HepG2 (cell line): ENCODE results near the gene COL25A1. TPM values are rescaled to one million over a fixed set of nuclear protein-coding genes. Genes with fewer than 3 reads are reported as not detected.
A peak's percentile ranks its signal among the peaks of the same experiment; 100 is the strongest.

Source experiments
- ATAC-seq: fragments of 200-7000 bp; cut with Tn5 transposase; 3 replicates; pipeline ENCODE4 v1.9.1; 2020; ENCODE audit warnings: mild to moderate bottlenecking, moderate library complexity
- BruUV-seq: library from RNA; stranded (reverse); fragments of 400-500 nt; replicated peaks from 2 replicates; lab custom pipeline; 2021; lab: Mats Ljungman, UMichigan
- CTCF ChIA-PET: fragments of 300-600 bp; formaldehyde crosslinking; extraction: SDS; loops from one replicate; lab custom pipeline; 2021; ENCODE audit warnings: low total read pairs, inconsistent platforms, low intra/inter-chr PET ratio; lab: Yijun Ruan, JAX
- POLR2A ChIA-PET: fragments of 350-600 bp; sonication (Branson Sonifier 250); formaldehyde crosslinking; loops from one replicate; lab custom pipeline; 2020; ENCODE audit warnings: antibody characterized with exemption, inconsistent platforms; lab: Yijun Ruan, JAX
- DNase-seq: peaks from one replicate; pipeline ENCODE4 v3.0.0-alpha.2; 2015; ENCODE audit warnings: low spot score
- FAIRE-seq: peaks from 3 replicates; lab custom pipeline; 2011; peaks lifted over from hg19 to GRCh38; lab: Jason Lieb, UNC
- H2AFZ ChIP-seq: one replicate; pipeline ENCODE4 v1.6.1; 2011; ENCODE audit warnings: low read length, inconsistent platforms
- H3K27ac ChIP-seq: fragments of 300-600 bp; 3 replicates; pipeline ENCODE4 v1.8.0; 2011; ENCODE audit warnings: mixed run types, mild to moderate bottlenecking, mixed read lengths, low read length, inconsistent platforms; ENCODE audit not compliant: insufficient read depth; ENCODE audit errors: extremely low read length
- H3K27me3 ChIP-seq, 2 experiments: fragments of 200-600 bp in 1 of 2; 2 replicates in 1 of 2; 3 replicates in 1 of 2; pipeline versions ENCODE4 v1.6.0 to v1.8.0; 2011; ENCODE audit warnings: low read length in 2 of 2, mild to moderate bottlenecking in 2 of 2, moderate library complexity in 2 of 2, inconsistent platforms in 1 of 2; ENCODE audit not compliant: insufficient read depth in 2 of 2, control insufficient read depth in 1 of 2
- H3K36me3 ChIP-seq, 2 experiments: fragments of 200-600 bp in 1 of 2; replicated peaks in 1 of 2; 2 replicates in 1 of 2; 3 replicates in 1 of 2; pipeline versions ENCODE4 v1.5.1 to v1.8.0; 2011; ENCODE audit warnings: low read length in 2 of 2, inconsistent platforms in 1 of 2; ENCODE audit not compliant: insufficient read depth in 2 of 2, control insufficient read depth in 1 of 2
- H3K4me1 ChIP-seq: 2 replicates; pipeline ENCODE4 v1.5.1; 2012; ENCODE audit warnings: low read length, inconsistent platforms; ENCODE audit not compliant: insufficient read depth
- H3K4me2 ChIP-seq: 2 replicates; pipeline ENCODE4 v1.6.0; 2011; ENCODE audit warnings: low read depth, low read length, inconsistent platforms
- H3K4me3 ChIP-seq, 3 experiments: fragments of 200-600 bp in 1 of 3; sonication (generic), shearing (Covaris generic) in 1 of 3; replicated peaks in 1 of 3; 2 replicates each; pipeline ENCODE4 v1.5.1; 2011 to 2016; ENCODE audit warnings: low read length in 3 of 3, inconsistent platforms in 2 of 3, low read depth in 2 of 3, mild to moderate bottlenecking in 2 of 3, control low read depth in 1 of 3, mixed read lengths in 1 of 3; ENCODE audit not compliant: insufficient read depth in 1 of 3
- H3K79me2 ChIP-seq: one replicate; pipeline ENCODE4 v1.6.1; 2011; ENCODE audit warnings: low read length, inconsistent platforms; ENCODE audit not compliant: insufficient read depth
- H3K9ac ChIP-seq: 2 replicates; pipeline ENCODE4 v1.6.0; 2011; ENCODE audit warnings: mild to moderate bottlenecking, low read depth, low read length, inconsistent platforms; ENCODE audit not compliant: insufficient read depth
- H3K9me3 ChIP-seq: 2 replicates; pipeline ENCODE4 v1.5.1; 2012; ENCODE audit warnings: mild to moderate bottlenecking, low read length
- H4K20me1 ChIP-seq: 2 replicates; pipeline ENCODE4 v1.6.0; 2011; ENCODE audit warnings: inconsistent platforms, mild to moderate bottlenecking, low read length, moderate library complexity; ENCODE audit not compliant: insufficient read depth
- ARNT ChIP-seq: fragments of 450-650 bp; IDR thresholded peaks from 2 replicates; pipeline ENCODE4 v1.6.1; 2017
- CC2D1A ChIP-seq: sonication (generic); formaldehyde crosslinking; IDR thresholded peaks from 2 replicates; pipeline ENCODE4 v1.8.1; 2023; ENCODE audit warnings: mild to moderate bottlenecking, missing genetic modification reagents
- ZNF773 ChIP-seq: sonication (generic); formaldehyde crosslinking; IDR thresholded peaks from 2 replicates; pipeline ENCODE4 v1.4.0; 2020; ENCODE audit warnings: missing genetic modification reagents, borderline replicate concordance
- in situ Hi-C: cut with HindIII; loops from 2 replicates; pipeline ENCODE4 v1.10.0; 2017; ENCODE audit warnings: low pct_unique_long_range_greater_than_20kb; ENCODE audit not compliant: extremely low pct_ligation_motif_present
- intact Hi-C: fragments of 100-400 bp; cut with micrococcal nuclease; formaldehyde crosslinking; loops from one replicate; pipeline ENCODE4 v1.10.0; 2022; ENCODE audit not compliant: unreplicated experiment
- polyA plus RNA-seq, 8 experiments: library from polyadenylated mRNA; depleted of rRNA in 3 of 8; stranded (reverse) in 7 of 8; unstranded in 1 of 8; fragments of >200 nt; fragmentation: Illumina TruSeq in 4 of 8; extraction: Trizol in 4 of 8; gene quantifications; 2 replicates each; pipeline versions ENCODE4 v1.2.1 to v1.2.3, GENCODE V29; 2011 to 2016; ENCODE audit warnings: low read depth in 4 of 8, missing spikeins in 1 of 8, mixed read lengths in 1 of 8; ENCODE audit not compliant: insufficient read depth in 1 of 8
- total RNA-seq, 5 experiments: library from RNA; depleted of rRNA; stranded (reverse); fragments of >200 nt; fragmentation: Illumina TruSeq; extraction: Trizol; gene quantifications; 2 replicates each; pipeline ENCODE4 v1.2.3, GENCODE V29; 2016; ENCODE audit warnings: low read depth in 1 of 5
- TF ChIP-seq, protein P1 (sequence below): sonication (generic); formaldehyde crosslinking; IDR thresholded peaks from 2 replicates; pipeline ENCODE4 v1.9.0; 2021; ENCODE audit warnings: mild to moderate bottlenecking, missing genetic modification reagents
- TF ChIP-seq, protein P2 (sequence below): sonication (generic); formaldehyde crosslinking; IDR thresholded peaks from 2 replicates; pipeline ENCODE4 v1.5.0; 2020; ENCODE audit warnings: mild to moderate bottlenecking, missing genetic modification reagents, borderline replicate concordance

The COL25A1 gene
- total and polyA plus RNA-seq, 2 of the 13 experiments (the other 11 are each of a cell fraction or from before 2014, with no cell fraction given) = not detected

DNA sequence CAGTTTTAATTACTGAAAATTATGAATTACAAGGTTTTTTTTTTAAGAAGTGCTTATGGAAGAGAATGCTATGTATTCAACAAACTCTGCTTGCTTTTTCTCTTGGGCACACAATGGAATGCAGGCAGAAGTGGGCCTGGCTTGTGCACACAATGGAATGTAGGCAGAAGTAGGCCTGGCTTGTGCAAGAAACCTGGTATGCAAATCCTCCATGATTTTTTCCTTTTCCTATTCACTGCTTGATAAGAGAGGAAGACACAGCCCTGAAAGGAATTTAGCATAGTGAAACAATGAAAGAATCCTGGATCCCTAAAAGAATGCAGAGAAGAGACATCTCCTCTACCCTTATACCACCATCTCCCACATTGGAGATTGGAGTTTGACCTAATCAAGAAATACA, 138.4 kb downstream of the COL25A1 start:
- ChIA-PET POLR2A (no interaction called here), CTCF (no interaction called here)
- no TSS peak for BruUV-seq
- Histone ChIP-seq H3K4me3 (no peak overlapping the region), H3K79me2 (no peaks in the 10 kb centered on the region), H3K9me3 (no peaks in the 10 kb centered on the region), H2AFZ (no peak overlapping the region), H3K27me3 (no peaks in the 10 kb centered on the region; a peak in 1 of 5 replicates), H4K20me1 (no peaks in the 10 kb centered on the region), H3K9ac (no peak overlapping the region), H3K4me1 (no peaks in the 10 kb centered on the region), H3K27ac (no peak overlapping the region), H3K4me2 (no peak overlapping the region), H3K36me3 (no peaks in the 10 kb centered on the region)
- peak; percentile 2 for DNase-seq
- in situ Hi-C loops (no loop called here), intact Hi-C loops (no loop called here)
- ATAC-seq = no peak
- FAIRE-seq = no peak
- TF ChIP-seq, protein P1, sequence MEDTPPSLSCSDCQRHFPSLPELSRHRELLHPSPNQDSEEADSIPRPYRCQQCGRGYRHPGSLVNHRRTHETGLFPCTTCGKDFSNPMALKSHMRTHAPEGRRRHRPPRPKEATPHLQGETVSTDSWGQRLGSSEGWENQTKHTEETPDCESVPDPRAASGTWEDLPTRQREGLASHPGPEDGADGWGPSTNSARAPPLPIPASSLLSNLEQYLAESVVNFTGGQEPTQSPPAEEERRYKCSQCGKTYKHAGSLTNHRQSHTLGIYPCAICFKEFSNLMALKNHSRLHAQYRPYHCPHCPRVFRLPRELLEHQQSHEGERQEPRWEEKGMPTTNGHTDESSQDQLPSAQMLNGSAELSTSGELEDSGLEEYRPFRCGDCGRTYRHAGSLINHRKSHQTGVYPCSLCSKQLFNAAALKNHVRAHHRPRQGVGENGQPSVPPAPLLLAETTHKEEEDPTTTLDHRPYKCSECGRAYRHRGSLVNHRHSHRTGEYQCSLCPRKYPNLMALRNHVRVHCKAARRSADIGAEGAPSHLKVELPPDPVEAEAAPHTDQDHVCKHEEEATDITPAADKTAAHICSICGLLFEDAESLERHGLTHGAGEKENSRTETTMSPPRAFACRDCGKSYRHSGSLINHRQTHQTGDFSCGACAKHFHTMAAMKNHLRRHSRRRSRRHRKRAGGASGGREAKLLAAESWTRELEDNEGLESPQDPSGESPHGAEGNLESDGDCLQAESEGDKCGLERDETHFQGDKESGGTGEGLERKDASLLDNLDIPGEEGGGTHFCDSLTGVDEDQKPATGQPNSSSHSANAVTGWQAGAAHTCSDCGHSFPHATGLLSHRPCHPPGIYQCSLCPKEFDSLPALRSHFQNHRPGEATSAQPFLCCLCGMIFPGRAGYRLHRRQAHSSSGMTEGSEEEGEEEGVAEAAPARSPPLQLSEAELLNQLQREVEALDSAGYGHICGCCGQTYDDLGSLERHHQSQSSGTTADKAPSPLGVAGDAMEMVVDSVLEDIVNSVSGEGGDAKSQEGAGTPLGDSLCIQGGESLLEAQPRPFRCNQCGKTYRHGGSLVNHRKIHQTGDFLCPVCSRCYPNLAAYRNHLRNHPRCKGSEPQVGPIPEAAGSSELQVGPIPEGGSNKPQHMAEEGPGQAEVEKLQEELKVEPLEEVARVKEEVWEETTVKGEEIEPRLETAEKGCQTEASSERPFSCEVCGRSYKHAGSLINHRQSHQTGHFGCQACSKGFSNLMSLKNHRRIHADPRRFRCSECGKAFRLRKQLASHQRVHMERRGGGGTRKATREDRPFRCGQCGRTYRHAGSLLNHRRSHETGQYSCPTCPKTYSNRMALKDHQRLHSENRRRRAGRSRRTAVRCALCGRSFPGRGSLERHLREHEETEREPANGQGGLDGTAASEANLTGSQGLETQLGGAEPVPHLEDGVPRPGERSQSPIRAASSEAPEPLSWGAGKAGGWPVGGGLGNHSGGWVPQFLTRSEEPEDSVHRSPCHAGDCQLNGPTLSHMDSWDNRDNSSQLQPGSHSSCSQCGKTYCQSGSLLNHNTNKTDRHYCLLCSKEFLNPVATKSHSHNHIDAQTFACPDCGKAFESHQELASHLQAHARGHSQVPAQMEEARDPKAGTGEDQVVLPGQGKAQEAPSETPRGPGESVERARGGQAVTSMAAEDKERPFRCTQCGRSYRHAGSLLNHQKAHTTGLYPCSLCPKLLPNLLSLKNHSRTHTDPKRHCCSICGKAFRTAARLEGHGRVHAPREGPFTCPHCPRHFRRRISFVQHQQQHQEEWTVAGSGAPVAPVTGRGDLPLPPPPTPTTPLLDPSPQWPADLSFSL (CRISPR knock-in tag) = no peak
- TF ChIP-seq CC2D1A (CRISPR knock-in tag) = no peak
- no peak for TF ChIP-seq ZNF773
- TF ChIP-seq, protein P2, sequence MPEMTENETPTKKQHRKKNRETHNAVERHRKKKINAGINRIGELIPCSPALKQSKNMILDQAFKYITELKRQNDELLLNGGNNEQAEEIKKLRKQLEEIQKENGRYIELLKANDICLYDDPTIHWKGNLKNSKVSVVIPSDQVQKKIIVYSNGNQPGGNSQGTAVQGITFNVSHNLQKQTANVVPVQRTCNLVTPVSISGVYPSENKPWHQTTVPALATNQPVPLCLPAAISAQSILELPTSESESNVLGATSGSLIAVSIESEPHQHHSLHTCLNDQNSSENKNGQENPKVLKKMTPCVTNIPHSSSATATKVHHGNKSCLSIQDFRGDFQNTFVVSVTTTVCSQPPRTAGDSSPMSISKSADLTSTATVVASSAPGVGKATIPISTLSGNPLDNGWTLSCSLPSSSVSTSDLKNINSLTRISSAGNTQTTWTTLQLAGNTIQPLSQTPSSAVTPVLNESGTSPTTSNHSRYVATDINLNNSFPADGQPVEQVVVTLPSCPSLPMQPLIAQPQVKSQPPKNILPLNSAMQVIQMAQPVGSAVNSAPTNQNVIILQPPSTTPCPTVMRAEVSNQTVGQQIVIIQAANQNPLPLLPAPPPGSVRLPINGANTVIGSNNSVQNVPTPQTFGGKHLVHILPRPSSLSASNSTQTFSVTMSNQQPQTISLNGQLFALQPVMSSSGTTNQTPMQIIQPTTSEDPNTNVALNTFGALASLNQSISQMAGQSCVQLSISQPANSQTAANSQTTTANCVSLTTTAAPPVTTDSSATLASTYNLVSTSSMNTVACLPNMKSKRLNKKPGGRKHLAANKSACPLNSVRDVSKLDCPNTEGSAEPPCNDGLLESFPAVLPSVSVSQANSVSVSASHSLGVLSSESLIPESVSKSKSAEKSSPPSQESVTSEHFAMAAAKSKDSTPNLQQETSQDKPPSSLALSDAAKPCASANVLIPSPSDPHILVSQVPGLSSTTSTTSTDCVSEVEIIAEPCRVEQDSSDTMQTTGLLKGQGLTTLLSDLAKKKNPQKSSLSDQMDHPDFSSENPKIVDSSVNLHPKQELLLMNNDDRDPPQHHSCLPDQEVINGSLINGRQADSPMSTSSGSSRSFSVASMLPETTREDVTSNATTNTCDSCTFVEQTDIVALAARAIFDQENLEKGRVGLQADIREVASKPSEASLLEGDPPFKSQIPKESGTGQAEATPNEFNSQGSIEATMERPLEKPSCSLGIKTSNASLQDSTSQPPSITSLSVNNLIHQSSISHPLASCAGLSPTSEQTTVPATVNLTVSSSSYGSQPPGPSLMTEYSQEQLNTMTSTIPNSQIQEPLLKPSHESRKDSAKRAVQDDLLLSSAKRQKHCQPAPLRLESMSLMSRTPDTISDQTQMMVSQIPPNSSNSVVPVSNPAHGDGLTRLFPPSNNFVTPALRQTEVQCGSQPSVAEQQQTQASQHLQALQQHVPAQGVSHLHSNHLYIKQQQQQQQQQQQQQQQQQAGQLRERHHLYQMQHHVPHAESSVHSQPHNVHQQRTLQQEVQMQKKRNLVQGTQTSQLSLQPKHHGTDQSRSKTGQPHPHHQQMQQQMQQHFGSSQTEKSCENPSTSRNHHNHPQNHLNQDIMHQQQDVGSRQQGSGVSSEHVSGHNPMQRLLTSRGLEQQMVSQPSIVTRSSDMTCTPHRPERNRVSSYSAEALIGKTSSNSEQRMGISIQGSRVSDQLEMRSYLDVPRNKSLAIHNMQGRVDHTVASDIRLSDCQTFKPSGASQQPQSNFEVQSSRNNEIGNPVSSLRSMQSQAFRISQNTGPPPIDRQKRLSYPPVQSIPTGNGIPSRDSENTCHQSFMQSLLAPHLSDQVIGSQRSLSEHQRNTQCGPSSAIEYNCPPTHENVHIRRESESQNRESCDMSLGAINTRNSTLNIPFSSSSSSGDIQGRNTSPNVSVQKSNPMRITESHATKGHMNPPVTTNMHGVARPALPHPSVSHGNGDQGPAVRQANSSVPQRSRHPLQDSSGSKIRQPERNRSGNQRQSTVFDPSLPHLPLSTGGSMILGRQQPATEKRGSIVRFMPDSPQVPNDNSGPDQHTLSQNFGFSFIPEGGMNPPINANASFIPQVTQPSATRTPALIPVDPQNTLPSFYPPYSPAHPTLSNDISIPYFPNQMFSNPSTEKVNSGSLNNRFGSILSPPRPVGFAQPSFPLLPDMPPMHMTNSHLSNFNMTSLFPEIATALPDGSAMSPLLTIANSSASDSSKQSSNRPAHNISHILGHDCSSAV (CRISPR knock-in tag) = no peak
- no peak for TF ChIP-seq ARNT
